ENCODE data around the gene RSU1. TPM values are rescaled to one million over a fixed set of nuclear protein-coding genes. Genes with fewer than 3 reads are reported as not detected.

The RSU1 gene
- total RNA-seq, 4 donors from 2014 or later: 40.5 to 95.4 (median 65.2) TPM

- no peak for TF ChIP-seq POLR2A (IDR thresholded peaks at IDR 0.05)
- no peak for TF ChIP-seq CTCF (IDR thresholded peaks at IDR 0.05)
- Histone ChIP-seq H3K4me1 (no peaks in the 10 kb centered on the region), H3K27ac (no peak overlapping the region), H3K4me3 (no peak overlapping the region), H3K9me3 (no peaks in the 10 kb centered on the region), H3K36me3 (no peaks in the 10 kb centered on the region), H3K27me3 (no peaks in the 10 kb centered on the region)
- no peak for DNase-seq
- intact Hi-C loops (cut with DNase I; ENCODE audit: low total_unique reads): no loop called here
Observed at GRCh38 chr10:16597656-16598055, 219.6 kb downstream of the RSU1 start.

- Histone ChIP-seq H3K36me3 (no peaks in the 10 kb centered on the region), H3K27ac (no peak overlapping the region), H3K9me3 (no peaks in the 10 kb centered on the region), H3K4me3 (no peak overlapping the region), H3K4me1 (no peaks in the 10 kb centered on the region), H3K27me3 (no peaks in the 10 kb centered on the region)
- intact Hi-C loops (cut with DNase I; ENCODE audit: low total_unique reads): no loop called here
- no peak for TF ChIP-seq POLR2A (IDR thresholded peaks at IDR 0.05)
- TF ChIP-seq CTCF (IDR thresholded peaks at IDR 0.05): no peak
- no peak for DNase-seq
Observed at GRCh38 chr10:16592378-16592777, 224.8 kb downstream of the RSU1 start.

GRCh38 chr10:16586358-16587138 is 230.7 kb downstream of the RSU1 start:
- TF ChIP-seq POLR2A (IDR thresholded peaks at IDR 0.05): no peak
- TF ChIP-seq CTCF (IDR thresholded peaks at IDR 0.05): no peak
- no peak for DNase-seq

DNA sequence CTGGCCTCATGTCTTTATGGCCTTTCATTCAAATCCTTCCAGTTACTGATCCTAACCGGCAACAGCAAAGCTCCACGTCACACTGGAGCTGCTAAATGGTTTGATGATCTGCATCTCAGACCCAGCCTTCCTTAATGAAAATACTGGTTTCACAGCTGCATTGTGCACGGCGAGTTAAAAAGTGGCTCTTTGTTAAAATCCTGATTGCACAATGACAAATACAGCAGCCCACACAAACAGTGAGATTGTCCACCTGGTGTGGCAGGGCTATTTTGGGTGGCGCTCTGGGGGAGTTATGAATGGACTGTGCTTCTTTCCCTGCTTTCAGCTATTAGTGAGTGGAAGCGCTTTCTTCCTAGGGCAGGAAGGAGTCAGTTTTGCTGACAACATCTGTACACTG is 232.1 kb downstream of the RSU1 start:
- H3K27ac ChIP-seq: no peak overlapping the region
- H3K9me3 ChIP-seq: no peaks in the 10 kb centered on the region
- H3K27me3 ChIP-seq: no peaks in the 10 kb centered on the region
- H3K4me1 ChIP-seq: no peaks in the 10 kb centered on the region
- intact Hi-C loops (cut with DNase I; ENCODE audit: low total_unique reads): no loop called here
- DNase-seq: no peak
- TF ChIP-seq CTCF (IDR thresholded peaks at IDR 0.05): no peak
- TF ChIP-seq POLR2A (IDR thresholded peaks at IDR 0.05): no peak
- no peak overlapping the region for H3K4me3 ChIP-seq
- H3K36me3 ChIP-seq: no peaks in the 10 kb centered on the region

More at GRCh38 chr10:16586358-16587138, 230.7 kb downstream of the RSU1 start:
- H3K9me3 ChIP-seq: no peaks in the 10 kb centered on the region
- H3K27ac ChIP-seq: no peak overlapping the region
- no peaks in the 10 kb centered on the region for H3K4me1 ChIP-seq
- H3K27me3 ChIP-seq: no peaks in the 10 kb centered on the region
- H3K36me3 ChIP-seq: no peaks in the 10 kb centered on the region
- intact Hi-C loops (cut with DNase I; ENCODE audit: low total_unique reads): no loop called here
- no peak overlapping the region for H3K4me3 ChIP-seq

GRCh38 chr10:16583382-16583781 is 233.8 kb downstream of the RSU1 start:
- Histone ChIP-seq H3K27me3 (no peaks in the 10 kb centered on the region), H3K9me3 (no peaks in the 10 kb centered on the region), H3K36me3 (no peaks in the 10 kb centered on the region), H3K4me3 (no peak overlapping the region), H3K4me1 (no peaks in the 10 kb centered on the region), H3K27ac (no peak overlapping the region)
- no peak for DNase-seq
- TF ChIP-seq POLR2A (IDR thresholded peaks at IDR 0.05): no peak
- TF ChIP-seq CTCF (IDR thresholded peaks at IDR 0.05): no peak
- intact Hi-C loops (cut with DNase I; ENCODE audit: low total_unique reads): no loop called here

Data from uterus (tissue), 4 donors.